ENCODE measurements around the gene CLCNKB.
"Not testable (repeated sequence)": the region's sequence is repeated elsewhere in the genome, so short reads cannot be mapped to it uniquely, and the experiment has no call there.

Gene CLCNKB

DNA sequence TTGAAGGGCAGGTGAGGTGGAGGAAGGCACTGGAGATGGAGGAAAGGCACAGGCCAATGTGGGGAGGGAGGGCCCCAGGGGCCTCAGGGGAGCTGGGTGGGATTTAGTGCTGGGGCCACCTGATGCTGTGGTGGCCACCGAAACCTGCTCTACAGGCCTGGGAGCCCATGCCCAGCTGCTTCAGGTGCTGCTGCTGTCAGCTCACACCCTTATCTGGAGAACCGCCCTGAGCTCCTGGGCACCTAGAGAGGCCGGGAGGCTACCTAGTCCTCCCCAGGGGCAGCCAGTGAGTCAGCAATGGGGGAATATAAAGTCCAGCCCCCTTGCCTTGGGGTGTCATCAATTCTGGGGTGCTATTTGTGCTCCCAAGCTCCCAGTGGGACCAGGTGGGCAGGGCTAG is 17.7 kb downstream of the CLCNKB start:
- no peak for DNase-seq (ENCODE audit: low spot score)

DNA sequence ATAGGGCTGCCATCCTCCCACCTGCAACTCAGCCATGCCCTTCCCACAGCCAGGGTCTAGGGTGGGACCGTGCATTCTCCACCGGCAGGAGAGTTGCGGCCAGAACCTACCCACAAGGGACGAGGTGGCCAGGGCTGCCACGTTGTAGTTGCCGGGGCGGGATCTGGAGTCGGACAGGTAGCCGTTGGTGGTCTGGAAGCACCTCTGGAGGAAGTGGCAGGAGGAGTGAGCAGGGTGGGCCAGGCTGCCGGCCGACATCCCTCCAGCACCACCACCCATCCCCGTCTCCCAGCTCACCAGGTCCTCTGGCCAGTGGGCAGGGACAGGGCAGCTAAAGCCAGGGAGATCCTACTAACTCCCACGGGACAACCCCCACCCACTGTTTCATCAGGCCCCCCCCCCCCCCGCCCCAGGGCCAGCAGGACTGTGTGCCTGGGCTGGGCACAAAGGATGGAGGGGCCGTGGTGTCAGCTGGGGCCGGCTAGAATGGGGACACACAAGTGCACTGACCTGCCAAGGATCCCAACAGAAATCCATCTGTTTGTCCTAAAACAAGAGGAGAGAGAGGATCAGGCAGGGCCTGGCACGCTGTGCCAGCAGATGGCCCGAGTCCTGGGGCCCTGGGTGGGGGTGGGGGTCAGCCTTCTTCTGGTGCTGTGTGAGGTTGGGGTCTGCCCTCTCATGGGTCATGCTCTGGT is 18.6 kb downstream of the CLCNKB start:
- not testable (repeated sequence) for DNase-seq (ENCODE audit: low spot score)

DNA sequence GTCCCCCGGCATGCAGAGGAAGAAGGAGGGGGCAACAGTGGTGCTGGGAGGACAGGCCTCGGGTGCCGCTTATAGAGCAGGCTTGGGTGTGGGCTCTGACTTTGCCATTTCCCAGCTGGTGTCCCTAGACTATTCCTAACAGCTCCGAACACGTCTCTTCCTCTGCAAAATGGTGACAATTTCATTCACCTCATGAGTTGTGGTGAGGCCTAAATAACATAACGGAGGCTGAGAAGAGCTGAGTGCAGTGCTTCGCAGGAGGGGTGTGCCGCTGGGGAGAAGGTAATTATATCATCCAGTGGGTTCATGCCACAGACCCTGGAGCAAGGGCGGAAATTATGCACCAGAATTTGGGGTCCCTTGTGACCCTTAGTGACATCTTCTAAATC is 19.1 kb downstream of the CLCNKB start:
- DNase-seq (ENCODE audit: low spot score): not testable (repeated sequence)

DNA sequence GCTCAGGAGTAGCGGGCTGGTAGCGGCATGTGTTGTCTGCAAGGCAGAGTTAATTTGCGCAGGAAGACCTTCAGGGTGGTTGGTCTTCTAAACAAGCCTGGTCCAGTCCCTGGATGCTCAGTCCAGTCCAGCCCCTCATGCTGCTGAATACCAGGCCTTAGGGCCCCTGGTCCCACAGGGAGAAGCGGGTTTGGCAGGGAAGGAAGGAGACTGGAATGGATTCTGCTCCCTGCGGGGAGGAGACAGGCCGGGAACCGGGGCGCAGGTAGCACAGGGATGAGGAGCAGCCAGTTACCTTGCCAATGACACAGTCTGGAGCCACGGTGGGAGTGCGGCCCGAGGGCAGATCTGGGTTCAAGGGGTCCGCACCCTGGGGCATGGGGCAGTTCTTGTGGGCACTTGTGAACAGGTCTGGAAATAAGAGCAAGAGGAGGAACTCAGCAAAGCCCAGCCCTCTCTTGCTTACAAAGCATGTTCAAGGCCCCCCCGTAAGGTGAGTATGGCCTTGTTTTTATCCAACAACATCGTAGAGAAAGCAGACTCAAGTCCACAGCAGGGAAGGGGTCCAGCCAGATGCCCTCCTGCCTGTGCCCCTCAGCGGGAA is 19.7 kb downstream of the CLCNKB start:
- no peak for DNase-seq (ENCODE audit: low spot score)

DNA sequence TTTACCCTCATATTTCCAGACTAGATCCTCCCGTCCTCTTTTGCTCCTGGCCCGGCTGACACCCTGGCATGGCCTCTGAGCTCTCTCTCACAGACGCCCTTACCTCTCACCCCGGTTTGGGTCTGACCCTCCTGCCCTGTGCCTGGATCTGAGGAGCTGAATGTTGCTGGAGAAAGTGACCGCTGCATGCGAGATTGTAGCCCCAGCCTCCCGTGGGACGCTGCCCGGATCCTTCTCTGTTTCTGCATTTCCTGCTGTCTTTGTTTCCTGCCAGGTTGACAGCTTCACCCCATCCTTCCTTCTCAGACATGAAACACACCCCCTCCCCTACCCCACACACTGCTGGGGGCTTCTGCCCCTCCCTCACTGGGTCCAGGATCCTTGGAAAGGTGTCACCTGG is 20.3 kb downstream of the CLCNKB start:
- no peak for DNase-seq (ENCODE audit: low spot score)

DNA sequence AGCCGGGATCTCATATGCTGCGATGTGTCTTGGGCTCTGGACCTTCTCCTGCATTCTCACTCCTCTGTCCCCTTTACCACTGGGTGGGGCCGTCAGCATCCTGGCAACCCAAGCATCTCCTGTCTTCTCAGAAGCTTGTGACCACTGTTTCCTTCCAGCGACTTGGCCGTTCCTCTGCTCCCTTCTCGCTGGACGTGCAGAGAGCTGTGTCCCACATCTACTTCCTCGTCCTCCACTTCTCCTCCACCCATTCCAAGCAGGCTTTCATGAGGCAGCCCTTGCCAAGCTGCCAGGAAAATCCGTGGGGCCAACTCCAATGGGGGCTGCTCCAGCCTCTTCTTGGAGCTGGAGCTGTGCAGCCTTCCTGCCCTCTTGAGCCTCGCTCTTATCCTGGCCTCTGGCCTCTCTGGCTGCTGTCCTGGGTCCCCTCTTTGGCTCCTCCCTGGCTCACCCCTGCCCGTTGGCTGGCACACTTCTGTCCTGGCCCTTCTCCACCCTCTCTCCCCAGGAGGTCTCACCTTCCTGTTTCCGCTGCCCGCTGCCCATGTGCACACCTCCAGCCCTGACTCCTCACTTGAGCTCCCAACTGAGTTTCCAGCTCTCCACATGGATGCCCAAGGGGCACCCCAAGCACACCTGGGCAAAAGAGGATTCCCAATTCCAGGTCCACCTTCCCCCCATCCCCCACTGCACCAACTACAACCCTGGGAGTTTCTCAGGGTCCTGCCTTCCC is 21.1 kb downstream of the CLCNKB start:
- DNase-seq (ENCODE audit: low spot score): no peak

DNA sequence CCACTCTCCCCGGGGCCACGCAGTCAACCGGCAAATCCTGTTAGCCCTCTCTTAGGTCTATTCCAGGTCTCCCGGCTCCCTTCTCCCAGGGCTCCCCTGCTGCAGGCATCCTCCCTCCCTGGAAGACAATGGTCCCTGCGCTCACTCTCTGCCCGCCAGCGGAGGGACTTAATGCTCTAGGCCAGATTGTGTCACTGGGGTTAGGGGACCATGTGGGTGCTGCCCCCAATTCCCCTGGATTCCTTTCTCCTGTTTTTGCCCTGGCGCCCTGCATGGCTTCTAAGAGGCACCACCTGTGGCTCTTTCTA is 21.6 kb downstream of the CLCNKB start:
- DNase-seq (ENCODE audit: low spot score): no peak

DNA sequence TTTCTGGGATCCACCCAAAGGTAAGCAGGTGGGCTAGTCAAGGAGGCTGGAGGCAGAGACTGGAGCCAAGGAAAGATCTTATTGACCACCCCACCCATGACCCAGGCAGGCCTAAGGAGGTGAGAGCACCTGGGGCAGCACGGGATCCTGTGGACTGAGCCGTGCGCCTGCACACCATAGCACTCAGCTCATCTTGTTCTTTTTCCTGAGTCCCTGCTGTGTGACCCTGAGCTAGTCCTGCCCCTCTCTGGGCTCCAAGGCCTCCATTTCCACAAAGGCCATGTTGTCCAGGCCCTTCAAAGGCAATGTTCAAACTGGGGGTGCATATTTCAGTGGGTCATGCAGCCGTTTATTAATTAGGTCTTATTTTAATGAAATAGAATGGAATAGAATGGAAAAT is 22.7 kb downstream of the CLCNKB start:
- DNase-seq (ENCODE audit: low spot score): no peak

DNA sequence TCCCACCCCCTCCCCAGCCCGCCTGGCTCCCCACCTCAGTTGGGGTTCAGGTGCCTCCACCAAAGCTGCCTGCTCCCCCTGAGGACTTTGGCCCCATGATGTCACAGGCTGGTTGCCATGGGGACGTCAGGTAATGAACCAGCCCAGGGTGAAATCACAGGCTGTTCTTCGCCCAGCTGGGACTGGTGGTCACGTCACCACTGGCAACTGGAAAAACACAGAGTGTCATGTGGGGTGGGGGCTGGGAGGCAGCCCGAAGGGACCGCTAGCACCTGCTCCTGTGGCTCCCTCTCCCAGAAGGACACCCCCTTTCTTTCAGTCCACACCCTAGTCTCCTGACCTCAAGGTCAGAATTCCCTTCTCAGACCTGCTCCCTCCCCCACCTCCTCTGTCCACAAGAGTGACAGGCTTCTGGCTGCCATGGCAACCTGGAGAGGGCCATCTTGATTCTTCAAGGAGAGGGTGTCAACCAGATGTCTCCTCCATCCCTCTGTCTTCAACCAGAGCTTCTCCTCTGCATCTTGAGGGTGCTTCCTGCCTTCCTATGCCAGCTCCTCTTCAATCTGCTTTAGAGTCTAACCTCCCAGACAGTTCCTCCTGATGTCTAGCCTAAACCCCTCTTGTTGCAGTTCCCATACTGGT is 23.7 kb downstream of the CLCNKB start:
- DNase-seq (ENCODE audit: low spot score): peak; percentile 79

DNA sequence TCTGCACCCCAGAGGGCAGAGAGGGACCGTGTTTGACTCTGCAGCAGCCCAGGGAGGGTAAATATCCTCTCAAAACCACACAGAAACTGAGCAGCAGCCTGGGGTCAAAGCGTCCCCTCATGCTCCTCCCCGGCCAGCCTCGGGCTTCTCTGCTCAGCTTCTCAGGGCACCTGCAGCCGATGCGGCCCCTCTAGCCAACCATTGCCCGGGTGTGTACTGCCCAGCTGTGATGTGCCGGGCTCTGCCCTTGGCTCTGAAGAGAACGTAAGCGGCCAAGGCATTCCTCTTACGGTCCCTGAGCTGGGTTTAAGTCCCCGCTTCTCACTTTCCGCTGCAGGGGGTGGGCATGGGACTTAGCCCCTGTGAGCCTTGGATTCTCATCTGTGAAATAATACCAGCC is 24.4 kb downstream of the CLCNKB start:
- no peak for DNase-seq (ENCODE audit: low spot score)

DNA sequence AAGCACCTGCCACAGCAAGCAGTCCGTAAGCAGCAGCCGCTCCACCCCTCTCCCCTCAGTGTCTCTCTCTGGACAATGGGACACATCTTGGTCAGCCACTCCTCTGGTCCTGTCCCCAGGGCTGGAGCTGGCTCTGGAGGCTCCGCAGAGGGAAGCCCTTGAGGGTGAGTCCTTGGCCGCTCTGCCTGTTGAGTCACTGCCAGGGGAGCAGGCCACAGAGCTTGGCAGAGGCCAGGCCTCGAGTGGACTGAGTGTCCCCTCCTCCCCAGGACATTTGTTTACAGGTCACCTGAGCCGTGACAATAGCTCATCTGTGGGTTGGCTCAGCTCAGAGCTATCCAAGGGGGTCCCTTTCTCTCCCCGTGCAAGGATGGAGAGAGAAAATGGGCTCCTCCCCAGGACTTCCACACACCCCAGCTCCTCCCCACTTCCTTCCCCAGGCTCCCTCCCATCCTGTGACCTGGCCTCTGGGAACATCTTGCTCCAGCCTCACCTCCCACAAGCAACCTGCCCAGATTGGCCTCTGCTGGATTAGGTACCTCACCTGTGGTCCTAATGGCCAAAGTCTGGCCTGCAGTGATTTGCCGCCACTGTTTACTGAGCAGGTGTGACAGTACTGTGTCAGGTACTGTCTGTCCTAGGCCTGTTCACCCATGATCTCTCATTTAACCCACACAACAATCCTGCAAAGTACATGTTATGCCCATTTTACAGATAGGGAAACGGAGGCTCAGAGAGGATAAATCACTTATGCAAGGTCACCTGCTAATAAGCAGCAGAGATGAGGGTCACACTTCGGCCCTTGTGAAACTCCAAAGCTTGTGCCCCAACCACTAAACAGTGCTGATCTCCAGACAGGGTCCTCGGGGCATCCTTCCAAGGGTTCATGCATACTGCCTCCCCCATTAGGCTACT is 25.0 kb downstream of the CLCNKB start:
- DNase-seq (ENCODE audit: low spot score): no peak

DNA sequence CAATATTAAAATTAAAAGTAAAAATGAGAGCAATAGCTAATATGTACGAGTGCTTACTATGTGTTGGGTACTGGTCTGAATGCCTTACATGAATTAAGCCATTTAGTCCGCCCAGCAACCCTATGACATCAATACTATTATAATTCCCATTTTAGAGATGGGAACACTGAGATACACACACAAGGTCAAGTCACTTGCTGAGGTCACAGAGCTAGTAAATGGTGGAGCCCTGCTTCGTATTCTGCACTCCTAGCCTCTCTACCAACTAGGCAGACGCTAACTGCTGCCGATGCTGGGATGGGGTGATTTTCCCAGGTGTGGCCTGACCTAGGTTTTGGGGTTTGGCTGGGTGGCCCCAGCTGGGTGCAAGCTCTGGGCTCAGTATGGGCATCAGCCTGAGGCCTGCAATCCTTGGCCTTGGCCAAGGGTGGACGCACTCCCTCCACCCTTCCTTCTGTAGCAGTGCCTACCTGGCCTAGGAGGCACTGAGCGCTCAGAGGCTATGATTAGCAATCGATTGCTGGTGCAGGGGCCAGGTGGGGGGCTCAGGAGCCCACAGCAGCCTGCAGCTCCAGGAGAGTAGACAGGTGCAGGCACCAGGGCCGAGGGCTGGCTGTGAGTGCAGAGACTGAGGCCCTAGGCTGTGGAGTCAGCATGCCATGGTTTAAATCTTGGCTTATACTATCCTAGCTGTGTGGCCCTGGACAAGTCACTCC is 27.2 kb downstream of the CLCNKB start:
- no peak for DNase-seq (ENCODE audit: low spot score)

DNA sequence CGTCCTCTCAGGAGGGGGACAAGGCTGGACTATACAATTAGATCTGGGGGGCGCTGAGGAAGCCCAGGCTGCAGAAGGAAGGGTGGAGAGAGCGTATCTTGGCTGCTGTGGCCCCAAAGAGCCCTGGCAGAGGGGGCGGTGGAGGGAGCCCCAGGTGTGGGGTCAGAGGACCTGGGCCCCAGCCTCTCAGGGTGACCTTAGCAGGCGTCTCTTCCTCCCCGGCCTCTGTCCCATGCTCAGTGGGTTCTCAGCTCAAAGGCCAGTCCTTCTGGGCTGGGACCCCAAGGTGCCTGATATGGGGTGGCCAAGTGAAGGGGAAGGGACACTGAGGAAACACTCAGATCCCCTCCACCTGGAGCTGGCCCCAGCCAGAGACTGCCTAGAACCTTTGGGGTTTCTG is 28.0 kb downstream of the CLCNKB start:
- DNase-seq (ENCODE audit: low spot score): no peak

DNA sequence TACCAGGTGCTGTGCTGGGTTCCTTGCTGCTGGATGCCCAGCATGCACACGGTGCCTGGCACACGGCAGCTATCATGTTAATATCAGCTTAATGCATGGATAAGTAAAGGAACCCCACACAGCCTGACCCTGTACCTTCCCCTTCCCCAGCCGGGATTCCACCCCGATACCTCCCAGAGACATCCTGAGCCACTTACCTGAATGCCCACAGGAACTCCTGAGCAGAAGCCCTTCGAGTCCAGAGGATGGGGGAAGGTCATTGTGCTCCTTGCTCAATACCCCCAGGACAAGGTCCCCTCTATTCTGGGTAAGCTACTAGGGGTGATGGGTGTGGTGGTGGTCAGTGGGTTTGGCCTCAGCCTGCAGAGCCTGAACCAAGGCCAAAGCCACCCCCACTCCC is 28.5 kb downstream of the CLCNKB start:
- no peak for DNase-seq (ENCODE audit: low spot score)

DNA sequence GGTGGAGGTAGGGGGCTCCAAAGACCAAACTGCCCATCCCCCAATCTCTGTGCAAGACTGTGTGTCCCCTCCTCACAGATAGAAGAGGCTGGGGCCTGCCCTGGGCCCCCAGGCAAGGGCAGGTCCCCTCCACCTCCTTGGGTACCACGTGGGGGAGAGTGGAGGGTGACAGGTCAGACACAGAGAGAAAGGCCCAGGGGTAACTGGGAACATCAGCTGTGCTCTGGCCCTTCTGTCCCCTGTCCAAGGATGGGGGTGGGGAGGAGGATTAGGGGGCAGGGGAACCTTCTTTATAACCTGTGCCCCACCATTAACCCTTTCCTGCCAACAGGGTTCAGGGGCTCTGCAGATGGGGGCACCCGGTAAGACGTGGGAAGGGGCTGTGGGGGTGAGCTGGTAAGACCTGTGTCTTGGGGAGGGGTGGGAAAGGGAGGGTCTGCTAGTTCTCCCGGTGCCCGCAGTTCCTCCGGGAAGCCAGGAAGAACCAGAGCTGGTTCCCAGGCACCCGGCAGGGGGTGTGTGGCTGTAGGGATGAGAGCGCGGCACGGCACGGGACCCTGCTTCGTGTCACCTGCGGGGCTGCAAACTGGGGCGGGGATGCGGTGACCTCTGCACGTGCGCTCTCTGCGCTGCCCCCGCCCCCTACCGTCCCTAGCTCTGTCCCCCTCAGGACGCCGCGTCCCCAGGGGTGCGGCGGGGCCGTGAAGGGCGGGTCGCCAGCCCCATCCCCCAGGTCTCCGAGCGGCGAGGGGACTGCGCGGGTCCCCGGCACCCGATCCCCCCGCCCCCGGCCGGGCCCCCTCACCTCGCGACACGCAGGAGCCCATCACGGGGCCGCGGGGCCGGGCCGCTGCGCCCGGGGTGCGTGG is 29.3 kb downstream of the CLCNKB start:
- peak; percentile 51 for DNase-seq (ENCODE audit: low spot score)

DNA sequence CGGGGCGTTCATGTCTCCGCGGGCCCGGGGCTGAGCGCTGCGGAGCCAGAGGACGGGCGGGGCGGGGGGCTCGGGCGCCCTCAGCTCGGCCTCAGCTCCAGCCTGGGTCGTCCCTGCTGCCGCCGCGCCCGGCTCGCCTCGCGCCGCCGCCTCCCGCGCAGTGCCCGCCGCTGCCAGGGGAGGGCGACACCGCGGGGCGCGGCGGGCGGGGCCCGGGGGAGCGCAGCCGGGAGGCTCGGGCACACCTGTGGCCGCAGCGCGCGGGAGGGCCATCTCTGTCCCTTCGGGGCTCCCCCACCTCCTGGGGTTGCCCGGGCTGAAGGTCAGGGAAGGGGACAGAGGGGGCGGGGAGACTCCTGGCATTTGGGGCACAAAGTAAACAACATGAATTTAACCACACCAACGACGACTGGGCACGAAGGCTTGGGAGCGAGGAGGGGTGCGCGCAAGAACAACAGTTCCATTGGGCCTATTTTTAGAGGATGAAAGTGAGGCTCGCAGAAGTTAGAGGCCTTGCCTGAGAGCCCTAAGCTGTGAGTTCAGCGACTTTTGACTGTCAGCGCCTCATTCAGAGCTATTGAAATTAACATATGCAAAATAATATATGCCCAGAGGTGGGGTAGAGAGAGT is 30.0 kb downstream of the CLCNKB start, which contains the start of gene FAM131C:
Gene FAM131C, minus strand, starts transcription at position 162 of the 630 bp plus-strand sequence. CDS start 209 bp downstream, outside the sequence.
- peak; percentile 75 for DNase-seq (ENCODE audit: low spot score)

DNA sequence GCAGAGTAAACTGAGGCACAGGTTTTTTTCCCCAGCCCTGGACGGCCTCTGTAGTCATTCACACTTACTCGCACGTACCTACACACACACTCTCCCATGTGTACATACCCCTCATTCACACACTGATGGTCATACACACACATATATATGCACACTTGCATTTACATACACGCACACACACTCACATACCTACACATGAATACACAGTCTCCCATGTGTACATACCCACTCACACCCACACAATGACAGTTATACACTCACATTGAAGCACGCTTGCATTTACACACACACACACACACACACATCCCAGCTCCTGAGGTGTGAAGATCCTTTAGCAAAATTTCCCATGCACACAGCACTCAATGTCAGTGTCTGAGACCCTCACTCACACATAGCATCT is 30.6 kb downstream of the CLCNKB start:
- no peak for DNase-seq (ENCODE audit: low spot score)

DNA sequence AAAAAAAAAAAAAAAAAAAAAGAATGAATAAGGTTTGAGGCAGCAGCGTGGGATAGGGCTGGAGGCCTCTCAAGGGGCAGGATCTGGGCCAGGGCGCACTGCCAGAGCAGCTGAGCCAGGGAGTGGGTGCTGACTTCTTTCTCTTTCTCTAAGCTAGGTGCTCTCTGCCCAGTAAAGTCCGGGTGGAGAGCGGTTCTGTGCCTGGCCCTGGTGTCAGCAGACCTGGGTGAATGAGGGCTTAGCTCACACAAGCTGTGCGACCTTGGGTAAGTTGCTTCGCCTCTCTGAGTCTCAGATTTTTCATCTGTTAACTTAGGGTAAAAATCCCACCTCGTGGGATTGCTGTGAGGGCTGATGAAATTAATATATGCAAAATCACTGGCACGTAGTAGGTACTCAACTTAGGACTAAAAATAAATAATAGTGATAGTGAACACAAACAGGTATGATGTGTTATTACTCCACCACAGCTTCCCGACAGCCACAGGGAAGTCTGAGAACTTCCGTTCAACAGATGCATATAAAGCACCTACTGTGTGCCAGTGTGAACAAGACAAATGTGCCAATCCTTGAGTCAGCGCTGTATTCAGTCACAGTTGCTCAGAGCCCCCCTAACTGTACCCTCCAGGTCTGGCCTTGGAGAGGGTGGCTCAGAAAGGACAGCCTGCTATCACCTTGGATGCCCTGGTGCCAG is 31.9 kb downstream of the CLCNKB start:
- no peak for DNase-seq (ENCODE audit: low spot score)
